Measurements from ENCODE around the gene TMEM132E. TPM values are rescaled to one million over a fixed set of nuclear protein-coding genes. Genes with fewer than 3 reads are reported as not detected.
A peak's percentile ranks its signal among the peaks of the same experiment; 100 is the strongest.

TMEM132E gene
- total RNA-seq, 2 donors from 2014 or later: 0.24 to 0.26 TPM

DNA sequence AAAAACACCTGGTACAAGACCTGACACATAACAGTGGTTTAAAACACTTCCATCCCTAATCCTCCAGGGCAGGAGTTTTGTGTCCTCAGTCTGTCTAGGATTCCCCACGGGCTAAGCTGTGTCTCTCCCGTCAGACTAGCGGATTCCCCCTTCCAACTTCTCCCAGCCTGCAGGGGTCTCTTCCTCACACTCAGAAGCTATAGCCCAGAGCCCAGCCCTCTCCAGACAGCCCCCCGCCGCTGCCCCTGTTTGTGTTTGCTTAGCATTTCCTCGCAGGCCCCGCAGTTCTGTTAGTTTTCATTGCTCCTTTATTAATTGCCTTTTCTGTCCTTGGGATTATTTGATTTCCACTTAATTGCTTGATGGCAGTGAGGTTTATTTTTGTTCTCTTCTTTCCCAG lies 91.2 kb downstream of the TMEM132E start:
- DNase-seq (ENCODE audit: low spot score): no peak

GRCh38 chr17:34671191-34671590 lies 91.8 kb downstream of the TMEM132E start:
- no peak overlapping the region for H3K4me3 ChIP-seq
- TF ChIP-seq, protein P1, sequence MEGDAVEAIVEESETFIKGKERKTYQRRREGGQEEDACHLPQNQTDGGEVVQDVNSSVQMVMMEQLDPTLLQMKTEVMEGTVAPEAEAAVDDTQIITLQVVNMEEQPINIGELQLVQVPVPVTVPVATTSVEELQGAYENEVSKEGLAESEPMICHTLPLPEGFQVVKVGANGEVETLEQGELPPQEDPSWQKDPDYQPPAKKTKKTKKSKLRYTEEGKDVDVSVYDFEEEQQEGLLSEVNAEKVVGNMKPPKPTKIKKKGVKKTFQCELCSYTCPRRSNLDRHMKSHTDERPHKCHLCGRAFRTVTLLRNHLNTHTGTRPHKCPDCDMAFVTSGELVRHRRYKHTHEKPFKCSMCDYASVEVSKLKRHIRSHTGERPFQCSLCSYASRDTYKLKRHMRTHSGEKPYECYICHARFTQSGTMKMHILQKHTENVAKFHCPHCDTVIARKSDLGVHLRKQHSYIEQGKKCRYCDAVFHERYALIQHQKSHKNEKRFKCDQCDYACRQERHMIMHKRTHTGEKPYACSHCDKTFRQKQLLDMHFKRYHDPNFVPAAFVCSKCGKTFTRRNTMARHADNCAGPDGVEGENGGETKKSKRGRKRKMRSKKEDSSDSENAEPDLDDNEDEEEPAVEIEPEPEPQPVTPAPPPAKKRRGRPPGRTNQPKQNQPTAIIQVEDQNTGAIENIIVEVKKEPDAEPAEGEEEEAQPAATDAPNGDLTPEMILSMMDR (IDR thresholded peaks at IDR 0.05): no peak
- no peak for DNase-seq (ENCODE audit: low spot score)
- no peaks in the 10 kb centered on the region for H3K9me3 ChIP-seq
- H3K27me3 ChIP-seq: no peaks in the 10 kb centered on the region
- H3K36me3 ChIP-seq: no peaks in the 10 kb centered on the region
- H3K4me1 ChIP-seq: no peaks in the 10 kb centered on the region
- no peak overlapping the region for H3K27ac ChIP-seq

More for the DNA sequence above, 91.2 kb downstream of the TMEM132E start:
- Histone ChIP-seq H3K4me3 (no peak overlapping the region), H3K4me1 (no peaks in the 10 kb centered on the region), H3K9me3 (no peaks in the 10 kb centered on the region), H3K27ac (no peak overlapping the region), H3K27me3 (no peaks in the 10 kb centered on the region), H3K36me3 (no peaks in the 10 kb centered on the region)
- TF ChIP-seq, protein P1 (IDR thresholded peaks at IDR 0.05): no peak

GRCh38 chr17:34672176-34672785 lies 92.9 kb downstream of the TMEM132E start:
- H3K36me3 ChIP-seq: no peaks in the 10 kb centered on the region
- H3K4me3 ChIP-seq: no peak overlapping the region
- no peak overlapping the region for H3K27ac ChIP-seq
- H3K27me3 ChIP-seq: no peaks in the 10 kb centered on the region
- TF ChIP-seq, protein P1 (IDR thresholded peaks at IDR 0.05): no peak
- DNase-seq (ENCODE audit: low spot score): peak; percentile 42
- H3K4me1 ChIP-seq: no peaks in the 10 kb centered on the region
- H3K9me3 ChIP-seq: no peaks in the 10 kb centered on the region

DNA sequence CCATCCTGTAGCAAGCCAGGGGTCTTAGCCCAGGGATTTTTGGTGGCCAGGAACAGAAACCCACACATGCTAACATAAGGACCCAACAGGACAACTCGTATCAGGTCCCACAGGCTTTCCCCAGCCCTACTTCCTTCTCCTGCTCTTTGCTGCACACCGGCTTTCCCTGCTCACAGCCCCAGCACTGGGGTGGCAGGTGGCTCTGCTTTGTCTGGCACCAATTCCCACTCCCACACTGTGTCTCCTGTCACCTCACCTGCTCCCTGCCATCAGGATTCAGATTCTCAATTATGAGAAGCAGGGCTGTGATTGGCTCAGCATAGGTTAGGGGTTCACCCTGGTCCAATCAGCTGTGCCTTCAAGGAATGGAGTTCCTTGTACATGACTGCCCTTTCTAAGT lies 94.1 kb downstream of the TMEM132E start:
- Histone ChIP-seq H3K27ac (no peak overlapping the region), H3K4me1 (no peaks in the 10 kb centered on the region), H3K27me3 (no peaks in the 10 kb centered on the region), H3K4me3 (no peak overlapping the region), H3K9me3 (no peaks in the 10 kb centered on the region), H3K36me3 (no peaks in the 10 kb centered on the region)
- DNase-seq (ENCODE audit: low spot score): peak; percentile 21
- TF ChIP-seq, protein P1 (IDR thresholded peaks at IDR 0.05): no peak

DNA sequence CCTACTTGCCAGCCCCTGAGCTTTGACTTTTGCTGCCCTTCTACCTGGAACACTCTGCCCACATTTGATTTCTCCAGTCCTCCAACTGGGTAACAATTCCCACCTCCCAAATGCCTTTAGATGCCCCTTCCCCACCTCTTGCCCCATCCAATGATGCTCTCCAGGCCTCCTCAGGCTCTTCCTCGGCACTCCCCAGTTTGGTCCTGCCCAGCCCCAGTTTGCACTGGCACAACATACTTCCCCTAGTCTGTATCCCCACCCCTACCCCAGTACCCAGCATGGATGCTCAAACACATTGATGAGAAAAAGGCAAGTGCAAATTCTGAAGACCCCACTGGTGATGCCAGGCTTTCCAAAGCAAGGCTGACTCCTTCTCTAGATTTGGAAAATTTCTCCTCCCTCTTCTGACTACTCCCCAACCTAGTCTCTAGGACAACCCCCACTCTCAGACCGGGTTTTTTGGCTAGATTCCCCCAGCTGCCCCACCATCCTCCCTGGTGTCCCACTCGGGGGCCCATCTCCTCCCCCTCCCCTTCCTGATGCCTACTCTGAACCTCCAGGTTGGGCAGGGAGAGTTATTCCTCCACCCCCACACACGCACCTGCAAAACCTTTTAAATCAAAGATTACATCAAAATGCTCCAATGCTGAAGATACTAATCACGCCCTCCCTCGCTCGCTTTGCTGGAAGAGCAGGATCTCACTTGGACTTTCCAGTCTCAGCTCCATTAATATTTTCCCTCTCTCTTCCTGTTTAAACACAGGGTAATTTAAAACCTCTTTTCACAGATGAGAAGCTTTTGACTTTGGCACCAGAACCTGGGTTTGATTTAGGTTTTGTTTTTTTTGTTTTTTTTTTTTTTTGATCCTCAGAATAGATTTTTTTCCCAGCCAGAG lies 94.9 kb downstream of the TMEM132E start:
- no peak overlapping the region for H3K27ac ChIP-seq
- TF ChIP-seq, protein P1 (IDR thresholded peaks at IDR 0.05): no peak

More for the DNA sequence above, 94.9 kb downstream of the TMEM132E start:
- peak; percentile 23 for DNase-seq (ENCODE audit: low spot score)
- Histone ChIP-seq H3K9me3 (no peaks in the 10 kb centered on the region), H3K4me1 (no peaks in the 10 kb centered on the region), H3K36me3 (no peaks in the 10 kb centered on the region), H3K4me3 (no peak overlapping the region), H3K27me3 (no peaks in the 10 kb centered on the region)
